Right kidney (tissue), 1 donor: ENCODE measurements around the gene BCL2.
A peak's percentile ranks its signal among the peaks of the same experiment; 100 is the strongest.

Source experiments
- DNase-seq: peaks from one replicate; pipeline ENCODE4 v3.0.0-alpha.2; 2016

BCL2 gene

GRCh38 chr18:63182310-63182772 lies 137.2 kb downstream of the BCL2 start:
- DNase-seq: no peak

DNA sequence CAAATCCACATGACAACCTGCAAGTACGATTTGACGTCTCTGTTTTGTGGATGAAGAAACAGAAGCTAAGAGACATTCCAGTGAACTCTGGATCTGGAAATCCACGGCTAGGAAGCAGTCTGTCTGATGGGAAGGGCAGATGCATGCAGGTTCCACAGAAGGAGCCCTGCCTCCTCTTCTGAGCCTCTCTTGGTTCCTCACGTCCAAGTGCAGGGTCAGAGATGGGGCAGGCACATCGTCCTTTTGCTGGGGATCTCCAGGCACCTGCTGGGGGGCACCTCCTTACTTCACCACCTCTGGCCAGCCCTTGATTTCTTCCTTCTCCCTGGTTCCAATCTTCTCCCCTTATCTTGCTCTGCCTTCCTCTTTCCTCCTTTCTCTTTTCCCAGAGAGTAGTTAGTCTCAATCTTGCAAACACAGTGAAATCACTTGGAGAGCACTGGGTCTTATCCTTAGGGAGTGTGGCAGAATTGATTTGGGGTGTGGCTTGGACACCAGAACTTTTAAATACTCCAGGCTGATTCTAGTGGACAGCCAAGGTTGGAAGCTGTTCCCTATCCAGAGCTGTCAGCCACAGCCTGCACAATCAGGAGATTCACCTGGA lies 137.8 kb downstream of the BCL2 start:
- no peak for DNase-seq

DNA sequence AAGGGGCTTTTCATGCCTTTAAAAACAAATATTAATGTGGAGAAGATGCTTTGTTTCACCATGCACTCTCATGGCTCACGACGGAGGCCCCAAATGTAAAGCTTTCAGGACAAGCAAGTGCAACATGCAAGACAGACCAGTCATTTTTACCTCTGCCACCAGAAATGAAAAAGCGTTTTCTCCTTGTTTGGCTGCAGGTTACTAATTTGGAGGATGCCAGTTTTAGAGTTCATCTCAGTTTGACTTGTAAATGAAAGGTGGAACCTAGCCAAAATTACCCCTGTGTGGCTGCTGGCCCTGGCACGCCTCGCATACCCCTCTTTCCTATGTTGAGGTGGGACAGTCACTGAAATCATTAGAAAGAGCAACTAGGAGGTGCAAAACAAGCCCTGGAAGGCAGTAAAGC lies 138.6 kb downstream of the BCL2 start:
- DNase-seq: no peak

GRCh38 chr18:63180321-63180720 lies 139.2 kb downstream of the BCL2 start:
- DNase-seq: no peak

DNA sequence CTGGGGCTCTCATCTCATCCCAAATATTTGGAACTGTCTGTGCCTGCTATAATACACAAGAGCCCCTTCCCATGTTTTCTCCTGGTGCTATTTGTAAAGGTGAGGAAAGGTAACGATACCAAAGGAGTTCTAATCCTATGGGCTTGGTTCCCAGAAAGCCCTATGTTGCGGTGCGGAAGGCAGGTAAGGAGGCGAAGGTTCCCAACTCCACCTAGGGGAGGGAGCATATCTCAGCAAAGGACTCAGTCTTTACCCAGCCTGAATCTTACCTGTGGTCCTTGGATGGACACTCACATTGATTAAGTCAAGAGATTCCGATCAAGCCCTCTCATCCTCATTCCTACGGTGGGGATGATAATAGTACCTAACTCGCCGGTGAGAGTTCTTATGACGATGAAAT lies 140.1 kb downstream of the BCL2 start:
- no peak for DNase-seq

- no peak for DNase-seq
These were observed 140.6 kb downstream of the BCL2 start for GRCh38 chr18:63178971-63179370.

- DNase-seq: peak; percentile 48
These were observed 141.4 kb downstream of the BCL2 start for GRCh38 chr18:63177919-63178821.

DNA sequence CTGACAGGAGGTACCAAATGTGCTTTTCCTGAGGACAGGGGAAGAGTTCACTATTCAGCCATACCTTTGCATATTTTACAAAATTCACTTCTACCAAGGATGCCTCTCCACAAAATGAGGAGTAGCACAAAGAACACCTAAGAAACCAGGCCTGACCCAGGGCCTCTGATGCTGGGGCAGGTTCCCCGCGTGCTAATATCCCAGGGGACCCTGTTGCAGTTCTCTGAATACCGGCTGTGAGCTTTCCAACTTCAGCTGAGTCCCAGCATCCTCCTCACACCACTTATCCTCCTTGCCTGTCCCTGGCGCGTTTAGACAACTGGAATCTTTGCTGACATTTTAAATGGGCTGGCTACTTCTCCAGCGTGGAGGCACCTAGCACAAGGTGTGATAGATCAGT lies 142.3 kb downstream of the BCL2 start:
- DNase-seq: no peak

- no peak for DNase-seq
These were observed 144.3 kb downstream of the BCL2 start for GRCh38 chr18:63175264-63175663.

DNA sequence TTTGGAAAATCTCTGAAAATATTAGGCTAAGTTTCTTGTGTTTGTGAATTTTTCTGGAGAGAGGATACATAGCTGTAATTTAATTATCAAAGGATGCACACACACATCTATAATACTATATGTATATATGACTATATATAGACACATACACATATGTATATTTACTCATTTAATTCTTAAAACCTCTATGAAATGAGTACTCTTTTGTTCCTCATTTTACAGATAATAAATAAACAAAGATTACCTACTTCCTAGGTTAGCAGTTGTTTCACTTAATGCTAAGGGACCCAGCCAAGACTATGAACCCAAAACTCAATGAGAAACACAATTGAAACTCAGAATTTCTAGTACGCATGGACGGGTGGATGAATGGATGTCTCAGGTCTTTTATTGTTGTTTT lies 145.6 kb downstream of the BCL2 start:
- no peak for DNase-seq

GRCh38 chr18:63169853-63170252 lies 149.7 kb downstream of the BCL2 start:
- no peak for DNase-seq

DNA sequence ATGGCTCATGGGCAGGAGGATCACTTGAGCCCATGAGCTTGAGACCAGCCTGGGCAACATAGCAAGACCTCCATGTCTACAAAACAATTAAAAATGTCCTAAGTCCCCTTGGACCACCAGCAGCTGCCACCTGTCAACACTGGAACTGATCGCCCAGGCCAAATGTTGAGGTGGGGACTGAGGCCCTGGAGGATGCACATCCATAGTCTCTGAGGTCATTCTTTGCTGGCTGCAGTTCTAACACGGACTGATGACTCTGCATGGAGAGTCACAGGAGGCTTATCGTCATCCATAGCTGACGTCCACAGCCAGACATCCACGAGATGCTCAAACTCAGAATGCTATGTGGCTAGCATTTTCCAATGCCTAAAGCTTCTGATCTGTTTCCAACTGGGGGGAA lies 151.3 kb downstream of the BCL2 start:
- DNase-seq: no peak

DNA sequence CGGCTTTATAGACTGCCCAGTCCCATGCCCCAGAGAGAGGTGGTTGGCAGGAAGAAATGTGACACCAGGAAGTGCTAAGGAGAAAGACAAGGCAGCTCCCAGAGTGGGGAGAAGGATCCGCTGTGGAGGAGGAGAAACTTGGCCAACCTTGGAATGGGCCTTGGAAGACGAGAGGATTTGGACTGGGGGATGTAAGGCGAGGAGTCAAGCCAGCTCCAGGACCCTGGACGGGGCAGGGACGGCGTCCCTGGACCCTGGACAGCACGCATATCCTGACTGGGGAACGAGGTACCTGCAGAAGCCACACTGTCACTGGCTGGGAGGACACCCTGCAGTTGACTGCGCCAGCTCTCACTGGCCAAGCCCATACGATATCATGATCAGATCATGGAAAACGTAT lies 153.4 kb downstream of the BCL2 start:
- no peak for DNase-seq

DNA sequence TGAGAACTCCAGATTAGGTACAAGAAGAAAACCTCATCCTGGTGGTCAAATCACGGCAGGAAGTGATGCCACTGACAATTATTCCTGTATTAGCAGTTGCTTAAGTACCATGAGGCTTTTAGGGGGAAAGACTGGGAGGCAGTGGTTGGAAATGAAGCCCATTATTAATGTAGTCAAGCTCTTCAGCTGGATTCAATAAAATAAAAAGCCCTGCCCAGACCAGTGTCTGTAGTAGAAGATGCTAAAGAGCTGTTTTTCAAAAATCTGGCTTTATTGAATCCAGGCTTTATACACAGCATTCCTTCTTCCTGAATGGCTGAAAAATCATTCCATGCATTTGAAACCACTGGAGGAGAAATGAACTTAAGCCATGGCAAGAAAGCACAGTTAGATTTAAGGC lies 155.2 kb downstream of the BCL2 start:
- no peak for DNase-seq

DNA sequence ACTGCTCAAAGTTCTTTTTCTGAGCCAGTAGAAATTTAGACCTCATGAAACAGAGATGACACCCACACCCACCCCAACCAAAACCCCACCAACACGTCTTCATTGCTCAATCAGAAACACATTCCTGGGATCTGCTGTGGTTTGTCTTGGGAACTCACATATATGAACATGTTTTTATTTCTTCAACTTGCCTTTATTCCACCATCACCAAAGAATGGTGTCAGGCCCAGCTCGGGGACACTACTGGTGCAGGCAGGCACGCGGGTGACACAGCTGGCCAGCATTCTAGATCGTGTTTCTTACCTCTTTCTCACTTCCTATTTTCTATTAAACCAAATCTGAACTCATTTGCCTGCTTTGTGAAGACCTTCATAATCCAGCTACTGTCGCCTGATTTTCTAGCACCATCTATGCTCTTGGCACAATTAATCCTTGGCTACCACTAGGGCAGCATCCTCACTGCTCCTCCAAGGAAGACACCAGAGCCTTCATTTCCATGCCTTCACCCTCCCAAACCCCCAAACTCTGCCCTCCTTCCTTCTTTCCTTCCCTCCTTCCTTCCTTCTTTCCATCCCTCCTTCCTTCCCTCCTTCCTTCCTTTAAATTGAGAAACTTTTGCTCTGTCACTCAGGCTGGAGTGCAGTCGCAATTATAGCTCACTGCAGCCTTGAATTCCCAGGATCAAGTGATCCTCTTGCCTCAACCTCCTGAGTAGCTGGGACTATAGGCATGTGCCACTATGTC lies 157.1 kb downstream of the BCL2 start:
- DNase-seq: no peak

DNA sequence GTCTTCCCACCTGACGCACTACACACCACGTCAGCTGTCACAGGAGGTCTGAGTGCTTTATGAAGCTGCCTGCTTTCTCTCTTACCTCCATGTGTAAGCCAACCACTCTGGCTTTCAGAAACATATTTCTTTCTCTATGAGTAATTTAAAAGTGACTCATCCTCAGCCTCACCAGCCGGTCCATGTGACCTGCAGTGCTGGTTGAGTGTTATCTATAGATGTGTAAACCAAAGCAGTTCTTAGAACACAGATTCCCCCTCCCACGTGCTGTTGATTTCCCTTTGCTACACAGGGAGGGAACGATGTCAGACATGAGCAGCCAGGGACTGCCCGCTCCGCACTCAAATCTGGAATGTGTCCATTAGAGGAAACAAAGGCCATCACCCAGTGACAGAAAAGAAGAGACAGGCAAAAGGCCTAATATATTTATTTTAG lies 157.8 kb downstream of the BCL2 start:
- no peak for DNase-seq

DNA sequence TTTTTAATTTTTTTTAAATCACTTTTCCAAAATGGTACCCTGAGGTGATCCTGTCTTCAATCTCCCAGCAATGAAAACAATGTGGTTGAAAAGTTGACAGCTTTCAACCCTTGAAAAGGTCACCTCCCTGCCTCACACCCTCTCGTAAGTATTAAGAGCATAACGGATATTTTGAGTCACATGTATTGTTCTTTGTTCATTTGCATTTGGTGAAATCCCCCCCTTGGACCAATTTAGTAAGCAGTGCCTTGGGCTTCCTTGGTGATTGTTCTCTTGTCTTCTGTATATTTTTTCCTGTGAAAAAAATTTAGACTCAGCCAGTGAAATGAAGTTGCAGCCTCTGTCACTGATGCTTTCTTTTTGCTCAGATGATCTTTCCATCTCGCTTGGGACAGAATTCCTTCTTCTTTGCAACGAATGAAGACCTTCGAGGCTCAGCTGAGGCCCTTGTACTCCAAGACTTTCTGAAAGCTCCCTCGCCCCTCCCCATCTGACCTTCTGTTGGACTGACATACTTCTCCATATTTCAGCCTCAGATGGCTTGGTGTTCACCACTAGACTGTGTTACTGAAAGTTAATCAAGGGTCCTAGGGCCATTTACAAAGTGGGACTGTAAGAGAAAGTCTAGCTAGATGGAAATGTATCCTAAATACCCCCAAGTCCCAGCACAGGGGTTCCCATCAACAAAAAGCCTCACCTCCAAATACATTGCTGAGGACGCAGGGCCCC lies 158.4 kb downstream of the BCL2 start:
- DNase-seq: no peak

- no peak for DNase-seq
These were observed 159.2 kb downstream of the BCL2 start for GRCh38 chr18:63160172-63160995.

DNA sequence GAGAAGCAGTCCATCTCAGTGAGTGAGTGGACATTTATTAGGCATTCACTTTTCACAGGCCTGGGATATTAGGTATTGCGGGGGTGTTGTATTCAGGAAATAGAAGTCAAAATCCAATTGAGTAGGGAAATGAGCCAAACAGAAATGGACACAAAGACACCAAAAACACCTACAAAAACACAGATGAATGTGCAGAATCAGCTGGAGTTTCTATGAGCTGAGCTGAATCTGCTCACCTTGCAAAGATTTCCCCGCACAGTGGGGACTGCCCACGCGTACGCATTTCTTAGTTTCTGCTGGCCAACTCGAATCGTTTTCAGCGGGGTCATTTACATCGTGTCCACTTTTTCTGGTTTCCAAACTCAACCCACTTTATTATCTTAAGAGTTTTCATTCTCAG lies 160.0 kb downstream of the BCL2 start:
- DNase-seq: no peak

DNA sequence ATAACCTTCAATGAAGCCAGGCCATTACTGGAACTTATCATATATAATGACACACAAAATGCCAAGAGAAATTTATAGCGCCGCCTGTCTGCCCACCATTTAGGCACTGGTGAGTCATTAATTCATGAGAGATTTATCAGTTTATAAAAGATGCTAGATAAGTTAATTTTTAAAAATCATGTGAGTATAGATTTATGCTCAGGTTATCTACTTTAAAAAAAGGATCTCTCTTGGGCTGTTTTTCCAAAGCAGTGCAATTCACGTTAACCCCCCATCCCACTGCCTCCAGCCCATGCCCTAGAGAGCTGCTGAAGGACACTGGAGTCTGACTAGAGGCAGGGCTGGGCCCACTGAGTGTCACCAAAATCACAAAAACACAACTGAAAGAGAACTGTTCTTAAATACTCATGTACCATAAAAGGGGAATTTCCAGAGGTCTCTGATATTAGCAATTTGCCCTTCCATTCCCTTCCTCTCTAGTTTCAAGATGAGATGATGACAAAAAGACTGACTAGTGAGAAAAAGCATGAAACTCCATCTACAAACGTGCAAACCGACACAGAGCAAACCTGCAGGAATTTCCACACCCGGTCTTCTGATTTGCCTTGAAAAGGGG lies 160.8 kb downstream of the BCL2 start:
- DNase-seq: no peak

DNA sequence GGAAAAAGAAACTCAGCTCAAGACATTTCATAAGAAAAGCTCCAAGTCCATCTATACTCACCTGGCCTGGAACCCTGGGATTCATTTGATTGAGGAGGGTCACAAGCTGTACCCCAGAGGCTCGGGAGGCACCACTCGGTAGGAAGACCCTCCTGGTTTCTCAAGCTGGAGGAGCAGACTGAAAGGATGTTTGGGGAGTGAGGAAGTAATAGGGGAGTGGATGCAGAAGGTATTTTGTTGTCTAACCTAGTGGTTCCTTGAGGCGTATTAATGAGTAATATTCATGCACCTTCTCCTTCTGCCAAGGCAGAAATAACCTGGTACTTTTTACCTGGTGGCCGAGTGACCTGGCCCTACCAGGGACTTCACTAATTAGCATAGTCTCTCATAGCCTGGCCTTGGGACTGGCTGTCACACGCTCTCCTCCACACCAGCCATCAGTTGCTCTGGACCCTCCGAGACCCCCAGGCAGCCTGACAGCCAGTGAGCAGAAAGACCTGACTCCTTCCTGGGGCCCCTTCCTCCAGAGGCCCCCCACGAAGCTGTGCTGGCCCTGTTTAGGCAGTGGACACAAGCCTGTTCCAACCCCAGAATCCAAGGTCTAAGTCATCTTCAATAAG lies 161.4 kb downstream of the BCL2 start:
- DNase-seq: no peak
